GM21723 (cell line): Measurements from ENCODE around the gene NLRC3.

Experiments
- ATAC-seq: cut with Tn5 transposase; IDR thresholded peaks from one replicate; pipeline ENCODE4 v1.9.1; 2021; ENCODE audit warnings: mild to moderate bottlenecking, moderate library complexity; ENCODE audit not compliant: unreplicated experiment

Gene NLRC3

DNA sequence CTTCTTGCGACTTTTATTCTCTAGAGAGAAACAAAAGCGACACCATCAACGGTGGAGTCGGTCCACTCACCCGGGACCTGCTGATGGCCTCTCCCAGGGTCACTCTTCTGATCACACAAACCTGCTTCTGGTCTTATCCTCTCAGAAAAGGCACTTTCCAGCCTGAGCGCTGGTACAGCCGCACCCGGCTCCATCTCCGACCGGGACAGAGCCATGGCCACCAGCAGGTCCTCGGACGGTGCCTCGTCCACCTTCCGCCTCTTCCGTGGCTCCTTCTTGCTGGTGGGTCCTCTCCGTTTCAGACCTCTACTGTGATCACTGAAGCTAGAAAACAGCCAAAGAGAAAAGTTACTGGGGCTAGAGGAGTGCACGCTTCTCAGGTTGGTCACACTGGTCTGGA is 20.5 kb upstream of the NLRC3 start:
- no peak for ATAC-seq

DNA sequence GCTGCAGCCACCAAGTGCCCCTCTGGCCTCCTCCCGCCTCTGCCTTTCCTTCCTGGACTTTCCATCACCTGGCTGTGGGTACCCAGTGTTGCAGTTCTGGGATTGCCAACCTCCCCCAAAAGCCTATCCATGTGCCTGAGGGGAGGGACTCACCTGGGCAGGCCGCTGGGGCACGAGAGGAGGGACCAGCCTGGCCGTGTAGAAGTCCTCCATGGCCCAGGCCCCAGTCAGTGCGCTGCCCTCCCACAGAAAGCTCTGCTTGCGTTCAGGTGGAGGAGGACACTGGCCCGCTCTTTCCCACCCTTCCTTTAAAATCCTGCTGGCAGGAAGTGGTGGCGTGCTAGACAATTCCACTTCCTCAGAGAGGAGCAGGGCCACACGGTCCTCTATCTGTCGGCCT is 20.0 kb upstream of the NLRC3 start:
- no peak for ATAC-seq

DNA sequence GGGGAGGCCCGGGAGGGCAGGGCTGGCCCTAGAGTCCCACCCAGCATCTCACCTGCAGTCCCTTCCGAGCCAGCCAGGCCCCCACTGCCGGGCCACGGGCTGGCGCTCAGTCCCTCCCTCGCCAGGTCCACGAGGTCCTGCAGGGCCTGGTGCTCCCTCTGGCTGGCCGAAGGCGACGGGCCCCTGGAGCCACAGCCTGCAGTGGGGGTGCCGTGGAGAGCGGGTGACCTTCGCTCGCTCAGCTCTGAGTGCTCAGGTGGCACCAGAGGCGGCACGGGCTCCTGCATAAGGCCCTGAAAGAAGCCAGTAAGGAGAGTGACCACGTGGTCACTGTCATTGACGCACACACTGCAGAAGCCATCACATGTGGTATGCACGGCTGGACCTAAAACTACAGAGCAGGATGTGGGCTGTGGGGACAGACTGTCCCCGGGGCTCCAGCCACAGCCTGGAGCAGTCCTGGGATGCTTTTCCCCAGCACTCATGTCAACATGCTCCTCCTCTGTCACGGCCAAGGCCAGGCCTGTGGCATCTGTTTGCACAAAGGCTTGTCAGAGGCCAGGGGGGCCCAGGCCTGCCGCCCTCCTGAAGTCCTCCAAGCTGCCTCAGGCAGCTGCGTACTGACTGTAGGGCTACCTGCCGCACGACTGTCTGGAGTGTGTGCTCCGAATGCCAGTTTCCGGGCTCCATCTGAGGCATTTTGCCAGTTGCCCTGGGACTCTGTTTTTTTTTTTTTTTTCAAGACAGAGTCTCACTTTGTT is 19.1 kb upstream of the NLRC3 start:
- no peak for ATAC-seq

DNA sequence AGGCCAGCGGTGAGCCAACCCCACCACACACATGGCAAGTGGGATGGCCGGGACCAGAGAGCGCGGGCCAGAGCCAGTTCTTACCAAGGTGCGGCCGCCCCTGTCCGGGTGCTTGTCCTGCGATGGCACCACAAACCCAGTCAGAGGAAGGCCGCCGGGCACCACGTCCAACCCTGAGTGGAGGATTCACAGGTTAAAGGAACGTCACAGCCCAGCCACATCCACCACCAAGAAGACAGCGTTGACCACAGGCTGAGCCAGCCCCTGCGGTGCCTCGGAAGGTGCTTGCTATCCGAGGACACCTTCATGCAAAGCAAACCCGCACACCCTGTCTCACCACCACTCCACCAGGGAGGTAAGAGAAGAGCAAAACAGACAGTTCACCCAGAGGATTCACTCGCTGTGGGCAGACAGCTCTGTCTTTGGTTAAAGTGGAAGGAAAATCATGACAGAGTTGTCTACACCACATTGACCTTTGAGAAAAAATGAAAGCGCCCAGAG is 18.4 kb upstream of the NLRC3 start:
- ATAC-seq, result no peak

DNA sequence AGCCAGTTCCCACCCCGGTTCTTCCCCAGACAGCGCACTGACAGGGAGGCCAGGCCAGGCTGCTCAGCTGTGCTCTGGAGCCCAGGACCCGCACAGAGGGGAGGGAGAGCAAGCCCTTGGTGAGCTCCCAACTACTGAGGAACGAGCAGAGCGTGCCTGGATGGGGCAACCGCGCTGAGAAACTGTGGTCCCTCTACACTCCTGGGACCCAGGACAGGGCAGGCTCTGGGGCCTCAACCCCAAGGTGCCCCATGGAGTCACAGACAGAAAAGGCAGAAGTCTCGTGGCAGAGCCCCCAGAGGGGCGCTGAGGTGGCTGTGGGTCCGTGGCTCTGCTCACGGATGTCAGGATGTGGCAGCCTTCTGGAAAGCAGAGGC is 17.9 kb upstream of the NLRC3 start:
- no peak for ATAC-seq

DNA sequence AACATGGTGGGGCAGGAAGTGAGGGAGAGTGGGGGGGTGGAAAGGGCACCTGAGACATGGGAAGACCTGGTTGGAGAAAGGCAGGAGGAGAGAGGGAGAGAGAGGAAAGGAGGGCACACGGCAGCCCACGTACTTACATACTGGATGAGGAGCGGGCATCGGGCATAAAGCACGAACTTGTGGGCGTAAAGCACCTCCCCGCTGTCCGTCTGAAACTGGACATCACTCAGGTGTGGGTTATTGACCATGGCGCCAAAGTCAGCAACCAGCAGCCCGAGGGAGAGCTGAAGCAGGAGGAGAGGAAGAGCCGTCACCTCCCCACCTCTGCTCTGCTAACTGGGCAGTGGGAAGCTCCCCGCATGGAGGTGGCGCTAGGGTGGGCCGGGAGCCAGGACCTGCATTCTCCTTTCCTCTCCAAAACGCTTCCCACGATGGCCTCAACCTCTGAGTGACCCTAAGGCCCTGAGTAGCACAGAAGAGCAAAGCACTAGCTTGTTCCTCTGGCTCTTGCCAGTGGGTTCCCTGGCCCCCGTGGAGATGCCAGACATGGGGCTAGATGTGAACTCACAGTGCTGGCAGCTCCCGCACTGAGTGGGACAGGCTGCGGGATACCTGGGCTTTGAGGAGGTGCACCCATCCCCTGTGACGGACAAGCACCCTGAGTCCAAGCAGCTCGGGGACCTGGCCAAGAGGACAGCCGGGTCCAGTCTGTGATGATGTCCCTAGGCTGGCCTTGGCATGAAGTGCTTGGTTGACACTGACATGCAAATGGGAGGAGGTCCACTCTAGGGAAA is 17.3 kb upstream of the NLRC3 start:
- no peak for ATAC-seq

DNA sequence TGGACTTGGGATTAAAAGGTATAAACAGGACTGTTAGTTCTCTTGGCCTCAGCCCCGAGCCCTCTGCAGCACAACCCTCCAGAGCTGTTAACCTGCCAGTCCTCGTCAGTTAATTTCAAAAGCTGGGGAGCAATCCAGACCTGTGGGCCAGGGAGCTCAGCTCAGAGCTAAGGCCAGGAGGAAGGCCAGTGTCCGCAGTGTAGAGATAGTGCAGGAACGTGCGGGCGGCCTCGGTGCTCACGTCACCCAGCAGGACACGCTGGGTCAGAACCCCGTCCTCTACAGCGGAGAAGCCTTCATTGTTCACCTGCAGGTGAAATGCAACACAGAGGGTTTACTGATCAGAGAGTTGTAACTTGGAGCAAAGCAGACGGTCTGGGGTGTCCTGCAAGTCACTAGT is 15.4 kb upstream of the NLRC3 start:
- ATAC-seq, result no peak

DNA sequence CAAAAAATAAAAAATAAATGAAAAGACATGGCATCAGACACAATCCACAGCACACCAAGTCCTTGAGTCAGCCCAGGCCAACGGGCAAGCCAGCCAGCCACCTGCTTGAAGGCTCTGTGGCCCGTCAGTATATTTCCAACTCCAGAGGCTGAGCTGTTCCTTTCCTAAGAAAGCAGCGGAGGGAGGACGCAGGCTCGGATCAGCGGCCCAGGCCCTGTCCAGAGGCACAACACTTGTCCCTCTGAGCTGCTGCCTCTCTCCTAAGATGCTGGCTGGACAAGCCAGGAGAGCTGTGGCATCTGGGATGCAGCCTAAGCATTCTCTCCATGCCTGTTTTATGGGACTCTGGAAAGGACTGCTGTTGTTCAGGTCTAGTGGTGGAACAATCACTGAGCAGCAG is 14.8 kb upstream of the NLRC3 start:
- ATAC-seq, result no peak

DNA sequence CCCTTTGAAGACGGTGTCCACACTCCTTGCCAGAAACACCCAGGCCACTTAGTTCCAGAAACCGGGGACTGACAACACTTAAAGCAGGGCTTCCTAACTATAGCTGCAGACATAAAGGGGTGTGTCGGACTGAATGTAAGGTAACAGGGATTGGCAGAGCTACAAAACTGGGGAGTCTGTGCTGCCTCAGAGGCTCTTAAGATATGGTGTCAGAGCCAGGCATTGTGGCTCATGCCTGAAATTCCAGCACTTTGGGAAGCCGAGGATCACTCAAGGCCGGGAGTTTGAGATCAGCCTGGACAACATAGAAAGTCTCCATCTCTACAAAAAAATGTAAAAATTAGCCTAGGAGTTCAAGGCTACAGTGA is 14.2 kb upstream of the NLRC3 start:
- no peak for ATAC-seq

DNA sequence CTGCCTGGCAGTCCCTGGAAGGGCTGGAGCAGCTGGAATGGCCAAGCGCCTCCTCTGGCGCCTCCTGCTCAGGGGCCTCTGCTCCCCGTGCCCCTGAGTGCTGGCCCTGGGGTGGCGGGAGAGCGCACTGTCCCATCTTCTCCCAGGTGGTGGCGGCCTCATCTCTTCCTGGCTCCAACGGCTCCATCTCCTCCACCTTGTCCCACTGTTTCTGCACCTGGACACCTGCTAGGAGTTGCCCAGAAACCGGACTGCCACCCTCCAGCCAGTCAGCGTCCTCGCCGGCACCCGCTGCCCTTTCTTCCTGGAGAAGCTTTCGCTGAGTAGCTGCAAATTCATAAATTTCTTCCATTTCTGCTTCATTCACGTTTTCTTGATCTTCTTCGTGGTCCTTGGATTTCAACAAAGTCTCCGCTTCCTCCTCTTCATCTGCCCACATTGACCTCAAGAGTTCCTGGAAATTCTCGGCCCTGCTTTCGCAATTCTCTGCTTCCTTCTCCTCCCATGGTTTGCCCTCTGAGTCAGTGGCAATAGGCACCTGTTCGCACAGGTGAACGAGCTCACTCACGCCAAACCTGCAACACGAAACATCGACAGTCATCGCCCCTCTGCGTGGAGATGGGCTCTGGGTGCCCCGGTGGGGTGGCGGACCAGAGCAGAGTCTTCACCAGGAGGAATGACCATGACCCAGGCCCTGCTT is 13.7 kb upstream of the NLRC3 start:
- ATAC-seq, result no peak

DNA sequence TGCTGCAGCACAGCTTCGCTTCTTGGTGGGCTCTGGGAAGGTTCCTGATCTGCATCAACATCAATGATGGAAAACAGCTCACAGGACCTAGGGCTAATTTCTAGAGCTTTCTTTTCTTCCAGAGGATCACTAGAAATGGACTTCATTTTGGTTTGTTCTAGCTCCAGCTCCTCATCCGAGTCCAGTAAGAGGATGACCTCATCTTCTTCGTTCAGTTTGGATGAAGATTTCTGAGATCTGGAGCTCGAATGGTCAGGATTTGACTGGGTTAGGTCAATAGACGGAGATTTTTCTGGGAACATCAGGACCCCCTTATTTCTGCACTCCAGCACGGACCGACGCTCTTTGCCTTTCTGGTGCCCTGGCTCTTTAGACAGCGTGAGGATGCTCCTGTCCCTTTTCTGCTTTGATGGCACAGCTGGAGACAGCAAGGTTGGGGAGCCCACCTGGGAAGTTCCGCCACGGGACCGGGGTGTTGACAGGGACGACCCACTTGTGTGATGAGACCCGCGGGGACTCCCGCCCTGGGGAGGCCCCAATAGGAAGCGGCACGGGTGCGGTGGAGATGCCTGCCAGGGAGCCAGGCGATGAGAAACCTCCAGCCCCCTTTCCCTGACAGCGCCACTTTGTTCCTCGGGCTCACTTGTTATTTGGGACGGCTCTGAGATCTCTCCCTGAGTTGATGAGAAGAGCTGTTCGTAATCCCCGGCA is 12.9 kb upstream of the NLRC3 start:
- ATAC-seq, result no peak

DNA sequence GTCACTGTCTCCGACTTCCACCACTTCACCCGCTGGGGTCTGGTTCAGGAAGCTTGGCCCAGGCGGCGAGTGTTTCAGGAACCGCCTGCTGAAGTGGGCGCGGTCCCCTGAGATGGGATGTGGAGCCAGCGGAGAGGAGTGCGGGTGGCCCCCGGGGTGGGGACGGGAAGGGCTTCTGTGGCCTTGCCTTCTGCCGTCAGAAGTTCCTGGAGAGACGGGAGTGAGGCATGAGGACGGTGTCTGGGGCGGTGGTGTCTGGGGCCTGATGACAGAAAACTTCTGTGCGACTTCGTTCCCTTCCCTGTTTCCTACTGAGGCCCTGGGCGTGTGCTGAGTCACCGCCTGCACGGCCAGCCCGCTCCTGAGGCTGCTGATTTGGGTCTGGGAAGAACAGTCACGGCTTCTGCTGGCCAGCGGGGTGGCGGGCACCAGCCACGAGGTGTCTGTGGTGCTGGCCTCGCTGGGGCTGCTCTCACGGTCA is 12.3 kb upstream of the NLRC3 start:
- no peak for ATAC-seq

DNA sequence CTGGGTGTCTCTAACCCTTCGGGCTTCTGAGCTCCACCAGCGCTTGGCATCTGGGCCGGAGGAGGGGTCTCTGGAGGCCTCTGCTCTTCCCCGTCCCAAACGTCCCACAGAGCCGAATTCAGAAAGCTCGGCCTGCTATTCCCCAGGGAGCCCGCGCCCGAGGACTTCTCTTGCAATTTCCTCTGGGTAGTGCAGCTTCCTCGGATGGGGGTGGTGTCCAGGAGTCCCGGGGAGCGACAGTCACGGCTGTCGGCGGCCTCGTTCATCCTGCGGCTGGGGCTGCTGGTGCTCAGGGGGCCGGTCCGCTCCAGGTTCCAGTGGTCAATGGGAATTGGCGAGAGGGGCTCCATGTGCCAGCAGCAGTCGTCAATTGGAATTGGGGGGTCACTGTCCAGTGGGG is 11.8 kb upstream of the NLRC3 start:
- ATAC-seq, result no peak

DNA sequence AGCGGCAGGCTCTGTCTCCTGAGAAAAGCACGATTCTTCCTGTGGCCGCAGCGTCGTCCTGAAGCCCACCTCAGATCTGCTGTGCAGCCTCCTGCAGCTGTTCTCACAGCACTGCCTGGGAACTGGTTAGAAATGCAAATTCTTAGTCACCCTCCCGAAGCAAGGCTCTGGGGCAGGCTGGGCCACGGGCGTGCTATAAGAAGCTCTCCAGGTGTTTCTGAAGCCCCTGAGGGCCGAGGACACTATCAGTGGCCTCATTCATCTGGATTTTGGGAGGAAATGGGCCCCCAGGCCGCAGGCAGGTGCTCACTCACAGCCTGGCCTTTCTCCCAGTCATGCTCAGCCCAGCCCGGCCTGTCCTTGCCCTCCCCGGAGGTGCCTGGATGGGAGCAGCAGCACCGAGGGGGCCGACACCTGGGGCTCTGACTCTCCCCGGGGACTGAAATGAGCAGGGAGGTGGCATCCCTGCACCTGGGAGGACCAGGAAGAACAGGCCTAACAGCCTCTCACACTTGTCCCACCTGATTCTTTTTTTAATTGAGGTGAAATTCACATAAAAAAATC is 10.4 kb upstream of the NLRC3 start:
- no peak for ATAC-seq

DNA sequence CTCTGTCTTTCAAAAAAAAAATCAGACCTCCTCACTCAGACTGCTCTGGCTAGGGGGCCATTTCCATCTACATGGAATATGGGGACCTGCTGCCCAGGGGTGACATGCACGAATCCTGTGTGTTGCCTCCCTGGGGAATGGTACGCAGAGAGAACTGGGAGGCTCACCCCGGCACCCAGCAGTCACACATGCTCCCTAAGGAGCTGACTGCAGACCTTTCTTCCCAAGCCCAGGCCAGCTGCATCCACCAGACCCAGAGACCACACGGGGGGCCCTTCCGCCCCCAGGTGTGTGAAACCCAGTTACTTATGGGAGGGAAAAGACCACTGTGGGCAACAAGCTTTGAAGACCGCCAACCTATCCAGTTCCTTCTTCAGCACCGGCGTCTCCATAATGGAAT is 7.2 kb upstream of the NLRC3 start:
- ATAC-seq, result no peak

DNA sequence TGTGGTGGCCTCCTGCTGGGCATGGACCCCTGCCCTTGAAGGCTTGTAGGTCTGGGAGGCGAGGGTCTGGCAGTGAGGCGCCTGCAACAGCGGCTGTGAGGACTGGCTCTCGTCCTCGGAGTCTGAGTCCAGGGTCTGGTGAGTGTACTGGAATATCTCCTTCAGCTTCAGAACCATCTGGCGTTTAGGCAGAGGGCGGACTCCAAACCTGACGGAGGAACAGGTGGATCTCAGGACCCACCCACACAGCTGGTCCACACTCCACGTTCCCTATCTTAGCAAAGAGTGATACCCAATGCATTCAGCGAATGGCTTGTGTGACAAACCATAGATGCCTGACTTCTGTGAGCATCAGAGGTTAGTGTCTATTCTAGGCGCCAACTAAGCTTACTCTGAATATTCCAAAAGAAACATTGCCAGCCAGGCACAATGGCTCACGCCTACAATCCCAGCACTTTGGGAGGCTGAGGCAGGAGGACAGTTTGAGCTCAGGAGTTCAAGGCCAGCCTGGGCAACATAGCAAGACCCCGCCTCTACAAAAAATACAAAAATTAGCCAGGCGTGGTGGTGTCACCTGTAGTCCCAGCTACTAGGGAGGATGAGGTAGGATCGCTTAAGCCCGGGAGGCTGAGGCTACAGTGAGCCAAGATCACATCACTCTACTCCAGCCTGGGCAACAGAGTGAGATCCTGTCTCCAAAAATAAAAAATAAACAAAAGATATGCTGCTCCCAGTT is 6.3 kb upstream of the NLRC3 start:
- no peak for ATAC-seq

DNA sequence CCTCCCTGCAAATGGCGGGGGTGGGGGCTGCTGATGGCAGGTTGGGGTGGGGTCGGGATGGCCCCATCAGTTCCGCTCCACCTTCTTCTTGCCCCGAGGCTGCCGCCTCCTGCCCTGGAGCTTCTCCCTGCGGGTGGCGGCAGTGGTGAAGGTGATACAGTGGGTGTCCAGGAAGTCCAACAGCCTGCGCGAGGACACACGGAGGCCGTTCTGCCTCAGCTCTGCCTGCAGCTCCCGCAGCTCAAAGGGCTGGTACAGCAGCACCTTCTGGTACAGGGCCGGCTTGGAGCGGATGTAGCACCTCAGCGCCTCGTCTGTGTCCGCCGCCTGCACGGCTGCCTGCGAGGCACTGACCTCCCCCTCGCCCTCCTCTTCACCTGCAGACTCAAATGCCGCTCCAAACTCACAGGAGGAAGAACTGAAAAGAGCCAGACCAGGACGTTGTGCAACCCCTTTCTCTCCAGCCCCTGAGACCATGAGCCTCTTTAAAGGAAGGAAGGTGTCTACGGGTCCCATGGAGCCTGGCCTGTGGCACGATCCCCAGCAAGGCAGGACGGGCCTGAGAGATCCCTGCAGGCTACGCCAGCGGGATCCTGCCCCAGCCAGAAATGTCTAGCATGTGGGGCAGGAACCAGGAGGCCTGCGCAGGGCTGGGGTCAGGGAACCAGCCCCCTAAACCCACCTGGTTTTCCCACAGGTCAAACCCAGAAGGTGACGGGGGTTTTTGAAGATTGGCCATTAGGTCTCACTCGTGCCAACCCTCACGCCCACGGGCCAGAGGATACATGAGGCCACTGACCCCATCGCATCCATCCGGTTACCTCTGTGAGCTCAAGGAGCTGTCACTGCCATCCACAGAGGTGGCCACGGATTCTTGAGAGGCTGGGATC is 5.3 kb upstream of the NLRC3 start:
- ATAC-seq, result no peak

DNA sequence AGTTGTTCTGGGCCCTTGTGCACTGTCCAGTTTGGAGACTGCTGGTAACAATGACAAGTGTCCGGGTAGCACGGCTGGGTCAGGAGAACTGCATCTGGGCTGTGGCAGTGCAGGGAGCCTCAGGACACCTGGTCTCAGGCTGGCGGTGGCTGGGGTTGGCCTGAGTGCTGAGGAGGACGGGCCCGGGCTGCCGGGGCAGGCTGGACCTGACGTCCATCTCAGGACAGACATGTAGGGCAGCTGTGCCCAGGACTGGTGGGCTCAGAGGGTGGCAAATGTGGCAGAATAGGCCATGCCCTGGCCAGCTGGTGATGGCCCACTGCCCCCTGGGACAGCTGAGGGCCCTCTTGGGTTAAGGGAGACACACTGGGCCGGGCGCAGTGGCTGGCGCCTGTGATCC is 4.2 kb upstream of the NLRC3 start:
- no peak for ATAC-seq

DNA sequence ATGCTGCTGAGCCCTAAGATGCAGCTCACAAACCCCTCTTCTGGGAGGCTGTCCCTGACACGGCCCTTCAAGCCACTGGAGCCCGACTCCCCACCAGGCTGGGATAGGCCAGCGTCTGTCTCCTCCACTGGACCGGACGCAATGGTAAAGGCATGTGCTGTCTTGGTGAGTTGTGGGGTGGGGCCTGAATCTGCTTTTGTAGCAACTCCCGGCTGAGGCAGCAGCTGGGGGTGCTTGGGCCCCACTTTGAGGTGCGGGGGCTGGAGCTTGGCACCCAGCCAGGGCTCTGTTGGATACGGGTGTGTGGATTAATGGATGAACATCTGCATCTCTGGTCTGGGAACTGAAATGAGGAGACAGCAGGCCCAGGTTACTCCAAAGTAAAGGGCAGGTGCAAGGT is 3.5 kb upstream of the NLRC3 start:
- no peak for ATAC-seq
